OCI-LY3 (cell line): ENCODE measurements around the gene UCHL3.

ENCODE experiments used
- EZH2phosphoT487 ChIP-seq: fragments of 200-600 bp; shearing (Covaris generic); IDR thresholded peaks from 2 replicates; pipeline ENCODE4 v1.6.1; 2018; ENCODE audit warnings: antibody characterized with exemption, mixed run types, low read depth
- TF ChIP-seq, protein P1 (sequence below): fragments of 200-600, 300-600 bp; sonication (generic); IDR thresholded peaks from 2 replicates; pipeline ENCODE4 v1.5.1; 2014; ENCODE audit warnings: antibody characterized with exemption, low read length, low read depth

DNA sequence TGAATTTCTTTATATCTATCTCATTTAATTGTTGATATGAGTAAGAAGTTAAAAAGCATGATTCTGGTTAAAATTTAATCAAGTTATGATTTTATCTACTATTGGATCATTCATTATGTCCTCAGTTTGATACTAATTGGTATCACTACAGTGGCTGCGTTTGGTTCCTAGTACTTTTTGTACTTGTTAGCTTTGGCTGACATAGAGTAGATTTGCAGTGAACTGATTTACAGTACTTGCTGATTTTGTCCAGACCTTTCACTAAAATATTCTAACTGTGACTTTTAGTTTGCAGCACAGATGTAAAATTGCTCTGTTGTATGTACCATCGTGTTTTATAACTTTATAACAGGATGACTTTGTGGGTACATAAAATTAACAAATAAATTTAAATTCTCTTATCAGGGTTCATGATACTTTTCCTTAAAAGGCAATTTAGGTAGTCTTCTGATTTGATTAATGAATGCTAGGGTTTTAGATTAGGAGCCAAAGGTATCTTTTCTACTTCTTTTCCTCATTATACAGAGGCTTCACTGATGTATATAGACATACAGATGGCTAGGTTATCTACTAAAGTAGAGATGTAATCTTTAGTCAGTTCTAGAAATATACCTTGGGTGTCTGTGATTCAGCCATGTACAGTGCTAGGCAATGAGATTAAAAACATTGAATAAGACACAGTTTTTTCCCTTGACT lies 8.7 kb downstream of the UCHL3 start:
- TF ChIP-seq, protein P1, sequence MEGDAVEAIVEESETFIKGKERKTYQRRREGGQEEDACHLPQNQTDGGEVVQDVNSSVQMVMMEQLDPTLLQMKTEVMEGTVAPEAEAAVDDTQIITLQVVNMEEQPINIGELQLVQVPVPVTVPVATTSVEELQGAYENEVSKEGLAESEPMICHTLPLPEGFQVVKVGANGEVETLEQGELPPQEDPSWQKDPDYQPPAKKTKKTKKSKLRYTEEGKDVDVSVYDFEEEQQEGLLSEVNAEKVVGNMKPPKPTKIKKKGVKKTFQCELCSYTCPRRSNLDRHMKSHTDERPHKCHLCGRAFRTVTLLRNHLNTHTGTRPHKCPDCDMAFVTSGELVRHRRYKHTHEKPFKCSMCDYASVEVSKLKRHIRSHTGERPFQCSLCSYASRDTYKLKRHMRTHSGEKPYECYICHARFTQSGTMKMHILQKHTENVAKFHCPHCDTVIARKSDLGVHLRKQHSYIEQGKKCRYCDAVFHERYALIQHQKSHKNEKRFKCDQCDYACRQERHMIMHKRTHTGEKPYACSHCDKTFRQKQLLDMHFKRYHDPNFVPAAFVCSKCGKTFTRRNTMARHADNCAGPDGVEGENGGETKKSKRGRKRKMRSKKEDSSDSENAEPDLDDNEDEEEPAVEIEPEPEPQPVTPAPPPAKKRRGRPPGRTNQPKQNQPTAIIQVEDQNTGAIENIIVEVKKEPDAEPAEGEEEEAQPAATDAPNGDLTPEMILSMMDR, result no peak
- TF ChIP-seq EZH2phosphoT487, result no peak
